H1 (cell line): Measurements from ENCODE around the gene CDK8. TPM values are rescaled to one million over a fixed set of nuclear protein-coding genes. Genes with fewer than 3 reads are reported as not detected.

Experiments used
- HDAC6 ChIP-seq: IDR thresholded peaks from one replicate; pipeline ENCODE4 v1.7.1; 2012; ENCODE audit warnings: low read depth, mild to moderate bottlenecking, inconsistent platforms, low read length, moderate library complexity
- JUN ChIP-seq: IDR thresholded peaks from 2 replicates; pipeline ENCODE4 v1.6.1; 2011; ENCODE audit warnings: low read depth, mild to moderate bottlenecking, improper control_type of control experiment, low read length
- KDM4A ChIP-seq: IDR thresholded peaks from one replicate; pipeline ENCODE4 v1.7.1; 2012; ENCODE audit warnings: low read depth, mild to moderate bottlenecking, moderate library complexity, low read length, inconsistent platforms; ENCODE audit not compliant: severe bottlenecking
- PHF8 ChIP-seq: fragments of 200-600 bp; sonication (generic); conservative IDR thresholded peaks from 2 replicates; pipeline ENCODE4 v1.7.1; 2012; ENCODE audit warnings: low read depth, mild to moderate bottlenecking, inconsistent platforms, low read length, moderate library complexity
- polyA plus RNA-seq, 7 experiments: library from polyadenylated mRNA; depleted of rRNA in 3 of 7; stranded (reverse) in 5 of 7; unstranded in 2 of 7; fragments of >200 nt in 5 of 7; fragments of 200-250 nt in 2 of 7; gene quantifications; 1 replicate in 5 of 7; 2 replicates in 1 of 7; 4 replicates in 1 of 7; pipeline versions ENCODE4 v1.2.1 to v1.2.3, GENCODE V29; 2011 to 2013; ENCODE audit warnings: missing spikeins in 2 of 7, mixed read lengths in 2 of 7
- total RNA-seq: library from RNA; stranded (reverse); fragmentation: NEBNext Ultra II Directional; extraction: Animal tissue kit (Norgen Biotek cat#: 25700); gene quantifications from 2 replicates; pipeline ENCODE4 v1.2.1, GENCODE V29; 2021

CDK8 gene
- total and polyA plus RNA-seq, 2 of the 8 experiments (the other 6 are each of a cell fraction or from before 2014, with no cell fraction given): 22.1 to 25.6 TPM

DNA sequence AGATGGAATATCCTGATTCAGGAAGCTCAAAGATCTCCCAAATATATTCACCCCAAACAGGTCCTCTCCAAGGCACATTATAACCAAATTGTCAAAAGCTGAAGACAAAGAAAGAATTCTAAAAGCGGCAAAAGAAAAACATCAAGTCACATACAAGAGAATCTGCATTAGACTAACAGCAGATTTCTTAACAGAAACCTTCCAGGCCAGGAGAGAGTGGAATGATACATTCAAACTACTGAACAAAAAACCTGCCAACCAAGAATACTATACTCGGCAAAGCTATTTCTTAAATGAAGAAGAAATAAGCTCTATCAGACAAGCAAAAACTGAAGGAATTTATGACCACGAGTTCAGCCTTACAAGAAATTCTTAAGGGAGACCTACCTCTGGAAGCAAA lies 183.0 kb downstream of the CDK8 start (continued):
- no peak for TF ChIP-seq JUN
- no peak for TF ChIP-seq HDAC6
- no peak for TF ChIP-seq PHF8
- no peak for TF ChIP-seq KDM4A
